A549 (cell line): Measurements from ENCODE around the gene AGRP.

ENCODE experiments used
- CBX2 ChIP-seq: fragments of 200-600 bp; sonication (generic); IDR thresholded peaks from 2 replicates; pipeline ENCODE4 v1.6.1; 2016; ENCODE audit warnings: low read depth, mild to moderate bottlenecking, borderline replicate concordance
- EP300 ChIP-seq, 2 experiments: fragments of >200 bp; sonication (Bioruptor Twin); formaldehyde crosslinking; IDR thresholded peaks; 2 replicates in 1 of 2; 3 replicates in 1 of 2; pipeline ENCODE4 v1.6.1; 2016 to 2017
- MAFK ChIP-seq: fragments of 450-650 bp; IDR thresholded peaks from 2 replicates; pipeline ENCODE4 v1.6.1; 2014; ENCODE audit not compliant: partially characterized antibody
- PHF8 ChIP-seq: fragments of 200-600 bp; sonication (generic); IDR thresholded peaks from 2 replicates; pipeline ENCODE4 v1.6.1; 2016; ENCODE audit warnings: low read depth, mild to moderate bottlenecking, antibody characterized with exemption, moderate library complexity, borderline replicate concordance
- POLR2A ChIP-seq: IDR thresholded peaks from 2 replicates; pipeline ENCODE4 v1.6.1; 2012; ENCODE audit warnings: mild to moderate bottlenecking, low read length
- RARB ChIP-seq: fragments of 250-450 bp; sonication (Bioruptor Pico); IDR thresholded peaks from 2 replicates; pipeline ENCODE4 v1.8.0; 2021; ENCODE audit warnings: mild to moderate bottlenecking, moderate library complexity
- ZC3H11A ChIP-seq: fragments of 450-650 bp; IDR thresholded peaks from 2 replicates; pipeline ENCODE4 v1.6.1; 2014; ENCODE audit warnings: antibody characterized with exemption, mild to moderate bottlenecking
- TF ChIP-seq, protein P1 (sequence below): fragments of >200 bp; sonication (Bioruptor Twin); formaldehyde crosslinking; IDR thresholded peaks from 3 replicates; pipeline ENCODE4 v1.5.1; 2016
- TF ChIP-seq, protein P2 (sequence below): IDR thresholded peaks from 2 replicates; pipeline ENCODE4 v1.6.1; 2012
- TF ChIP-seq, protein P3 (sequence below): fragments of 150-350 bp; IDR thresholded peaks from 2 replicates; pipeline ENCODE4 v1.6.1; 2014; ENCODE audit warnings: low read depth, mild to moderate bottlenecking, low read length

DNA sequence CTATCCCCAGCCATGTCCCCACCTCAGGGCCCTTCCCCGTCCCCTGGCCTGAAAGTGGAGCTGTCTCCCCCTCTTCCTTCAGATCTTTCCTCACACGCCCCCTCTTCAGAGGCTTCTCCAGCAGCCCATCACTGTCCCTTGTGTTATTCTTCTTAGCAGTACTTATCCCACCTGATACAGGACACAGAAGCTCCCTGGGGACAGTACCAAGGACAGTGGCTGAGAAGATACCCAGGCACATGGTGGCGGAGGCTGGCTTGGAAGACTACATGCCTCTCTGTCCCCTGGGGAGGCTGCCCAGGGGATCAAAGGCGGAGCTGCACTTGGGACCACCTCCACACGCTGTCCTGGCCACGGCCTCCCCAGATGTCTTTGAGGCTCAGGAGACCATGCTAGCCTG lies 28.5 kb downstream of the AGRP start:
- TF ChIP-seq EP300 (IDR thresholded peaks at IDR 0.05) = no peak
- no peak for TF ChIP-seq ZC3H11A
- TF ChIP-seq, protein P1, sequence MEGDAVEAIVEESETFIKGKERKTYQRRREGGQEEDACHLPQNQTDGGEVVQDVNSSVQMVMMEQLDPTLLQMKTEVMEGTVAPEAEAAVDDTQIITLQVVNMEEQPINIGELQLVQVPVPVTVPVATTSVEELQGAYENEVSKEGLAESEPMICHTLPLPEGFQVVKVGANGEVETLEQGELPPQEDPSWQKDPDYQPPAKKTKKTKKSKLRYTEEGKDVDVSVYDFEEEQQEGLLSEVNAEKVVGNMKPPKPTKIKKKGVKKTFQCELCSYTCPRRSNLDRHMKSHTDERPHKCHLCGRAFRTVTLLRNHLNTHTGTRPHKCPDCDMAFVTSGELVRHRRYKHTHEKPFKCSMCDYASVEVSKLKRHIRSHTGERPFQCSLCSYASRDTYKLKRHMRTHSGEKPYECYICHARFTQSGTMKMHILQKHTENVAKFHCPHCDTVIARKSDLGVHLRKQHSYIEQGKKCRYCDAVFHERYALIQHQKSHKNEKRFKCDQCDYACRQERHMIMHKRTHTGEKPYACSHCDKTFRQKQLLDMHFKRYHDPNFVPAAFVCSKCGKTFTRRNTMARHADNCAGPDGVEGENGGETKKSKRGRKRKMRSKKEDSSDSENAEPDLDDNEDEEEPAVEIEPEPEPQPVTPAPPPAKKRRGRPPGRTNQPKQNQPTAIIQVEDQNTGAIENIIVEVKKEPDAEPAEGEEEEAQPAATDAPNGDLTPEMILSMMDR = no peak
- TF ChIP-seq, protein P2, sequence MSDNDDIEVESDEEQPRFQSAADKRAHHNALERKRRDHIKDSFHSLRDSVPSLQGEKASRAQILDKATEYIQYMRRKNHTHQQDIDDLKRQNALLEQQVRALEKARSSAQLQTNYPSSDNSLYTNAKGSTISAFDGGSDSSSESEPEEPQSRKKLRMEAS = no peak
- no peak for TF ChIP-seq RARB (CRISPR knock-in tag)
- TF ChIP-seq CBX2 = no peak
- TF ChIP-seq POLR2A = no peak
- no peak for TF ChIP-seq MAFK
- TF ChIP-seq, protein P3, sequence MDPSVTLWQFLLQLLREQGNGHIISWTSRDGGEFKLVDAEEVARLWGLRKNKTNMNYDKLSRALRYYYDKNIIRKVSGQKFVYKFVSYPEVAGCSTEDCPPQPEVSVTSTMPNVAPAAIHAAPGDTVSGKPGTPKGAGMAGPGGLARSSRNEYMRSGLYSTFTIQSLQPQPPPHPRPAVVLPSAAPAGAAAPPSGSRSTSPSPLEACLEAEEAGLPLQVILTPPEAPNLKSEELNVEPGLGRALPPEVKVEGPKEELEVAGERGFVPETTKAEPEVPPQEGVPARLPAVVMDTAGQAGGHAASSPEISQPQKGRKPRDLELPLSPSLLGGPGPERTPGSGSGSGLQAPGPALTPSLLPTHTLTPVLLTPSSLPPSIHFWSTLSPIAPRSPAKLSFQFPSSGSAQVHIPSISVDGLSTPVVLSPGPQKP = no peak
- no peak for TF ChIP-seq PHF8
